Measurements from ENCODE around the gene ACSBG1. TPM values are rescaled to one million over a fixed set of nuclear protein-coding genes. Genes with fewer than 3 reads are reported as not detected.

Gene ACSBG1
- total and polyA plus RNA-seq, 5 donors = 0.35 to 1.1 (median 0.47) TPM; not detected in 1

DNA sequence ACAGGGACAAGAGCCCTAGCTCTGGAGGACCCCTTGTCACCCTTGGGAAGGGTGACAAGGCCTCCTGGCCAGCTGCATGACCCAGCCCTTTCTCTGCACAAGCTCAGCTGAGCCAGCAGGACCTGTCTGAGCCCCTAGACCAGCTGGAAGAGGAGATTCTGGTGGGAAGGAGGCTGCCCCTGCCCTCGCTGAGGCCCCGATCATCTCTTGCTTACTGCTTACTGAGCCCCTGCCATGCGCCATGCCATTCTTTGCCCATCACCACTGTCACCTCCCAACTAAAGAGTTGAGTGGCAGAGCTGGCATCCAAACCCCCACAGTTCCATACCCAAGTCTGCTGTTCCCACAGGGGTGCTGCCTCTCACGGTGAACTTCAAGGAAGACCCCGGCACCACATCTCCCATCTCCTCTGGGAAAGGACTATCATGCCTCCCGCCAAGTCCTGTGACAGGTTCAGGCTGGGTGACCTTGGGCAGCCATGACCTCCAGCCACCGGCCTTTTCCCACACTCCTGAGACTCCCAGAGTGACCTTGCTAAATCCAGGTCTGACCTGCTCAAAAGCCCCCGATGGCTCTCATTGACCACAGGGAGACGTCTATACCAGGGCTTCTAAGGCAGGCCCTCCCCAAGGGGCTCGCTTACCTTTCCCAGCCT is 34.0 kb downstream of the ACSBG1 start:
- ATAC-seq (no peak), DNase-seq (no peak)
- H3K4me3 ChIP-seq (ENCODE audit: low read length) = no peak overlapping the region
- no peaks in the 10 kb centered on the region for H3K9me3 ChIP-seq (ENCODE audit: control insufficient read depth, low read length)
- H3K27ac ChIP-seq (ENCODE audit: low read length) = no peak overlapping the region
- H3K4me1 ChIP-seq (ENCODE audit: control insufficient read depth, insufficient read depth, low read length) = peaks cover 10% of the 10 kb centered on the region
- intact Hi-C loops (cut with DNase I) = no loop called here
- WGBS = 92% methylated on average over 10 of the region's 10 CpGs
- H3K27me3 ChIP-seq (ENCODE audit: control insufficient read depth, insufficient read depth) = no peaks in the 10 kb centered on the region

DNA sequence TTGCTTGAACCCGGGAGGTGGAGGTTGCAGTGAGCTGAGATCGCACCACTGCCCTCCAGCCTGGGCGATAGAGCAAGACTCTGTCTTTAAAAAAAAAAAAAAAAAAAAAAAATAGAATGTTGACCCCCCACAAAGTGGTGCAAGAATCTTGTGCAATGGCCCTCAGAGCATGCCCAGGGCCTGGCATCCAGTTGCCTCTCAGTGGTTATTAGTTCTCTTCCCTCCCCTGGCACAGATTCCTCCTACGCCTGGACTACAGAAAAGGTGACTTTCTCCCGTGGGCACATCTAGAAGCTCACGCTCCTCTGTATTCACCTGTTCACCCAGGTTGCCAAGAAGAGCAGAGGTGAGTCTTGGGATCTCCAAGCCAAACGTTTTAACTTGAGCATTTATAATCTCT is 36.7 kb downstream of the ACSBG1 start:
- ATAC-seq (no peak), DNase-seq (no peak)
- Histone ChIP-seq H3K4me3 (ENCODE audit: low read length) (no peak overlapping the region), H3K27me3 (ENCODE audit: control insufficient read depth, insufficient read depth) (no peaks in the 10 kb centered on the region), H3K27ac (ENCODE audit: low read length) (no peak overlapping the region), H3K9me3 (ENCODE audit: control insufficient read depth, low read length) (no peaks in the 10 kb centered on the region), H3K4me1 (ENCODE audit: control insufficient read depth, insufficient read depth, low read length) (no peaks in the 10 kb centered on the region)
- intact Hi-C loops (cut with DNase I) = loop anchor here in 2 of 4 donors (5.0 to 10.0 kb wide), 2 partner anchors 40 to 83 kb away; no protein-coding TSS in a partner anchor
- WGBS = 74% methylated on average over 7 of the region's 7 CpGs

DNA sequence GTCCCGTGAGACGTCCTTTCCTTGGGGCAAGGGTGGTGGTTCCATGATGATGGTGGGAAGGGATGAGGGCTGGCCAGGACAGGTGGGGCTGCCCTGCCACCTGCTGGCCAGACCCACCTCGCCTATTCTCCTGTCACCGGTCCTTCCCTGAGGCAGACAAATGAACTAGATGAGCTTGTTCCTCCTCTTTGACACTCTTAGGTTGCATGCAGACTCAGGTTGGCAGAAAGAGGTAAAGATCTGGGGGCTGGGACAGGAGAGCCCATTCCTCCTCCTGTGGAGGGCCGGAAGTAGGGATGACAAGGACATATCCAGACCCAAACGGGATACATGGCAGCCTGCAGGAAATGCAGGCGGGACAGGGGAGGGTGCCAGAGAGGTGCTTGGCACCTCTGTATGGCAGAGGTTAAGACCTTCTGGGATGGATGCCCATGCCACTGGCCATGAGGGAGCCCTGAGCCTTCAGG is 38.6 kb downstream of the ACSBG1 start:
- ATAC-seq = peak; percentile 62 to 67
- Histone ChIP-seq H3K27ac (ENCODE audit: low read length) (no peak overlapping the region), H3K9me3 (ENCODE audit: control insufficient read depth, low read length) (no peaks in the 10 kb centered on the region), H3K4me3 (ENCODE audit: low read length) (no peak overlapping the region), H3K27me3 (ENCODE audit: control insufficient read depth, insufficient read depth) (no peaks in the 10 kb centered on the region), H3K4me1 (ENCODE audit: control insufficient read depth, insufficient read depth, low read length) (no peaks in the 10 kb centered on the region)
- intact Hi-C loops (cut with DNase I) = loop anchor here in 2 of 4 donors (5.0 to 10.0 kb wide), 2 partner anchors 42 to 81 kb away; no protein-coding TSS in a partner anchor
- DNase-seq = no peak
- WGBS = 26% methylated on average over 7 of the region's 7 CpGs

DNA sequence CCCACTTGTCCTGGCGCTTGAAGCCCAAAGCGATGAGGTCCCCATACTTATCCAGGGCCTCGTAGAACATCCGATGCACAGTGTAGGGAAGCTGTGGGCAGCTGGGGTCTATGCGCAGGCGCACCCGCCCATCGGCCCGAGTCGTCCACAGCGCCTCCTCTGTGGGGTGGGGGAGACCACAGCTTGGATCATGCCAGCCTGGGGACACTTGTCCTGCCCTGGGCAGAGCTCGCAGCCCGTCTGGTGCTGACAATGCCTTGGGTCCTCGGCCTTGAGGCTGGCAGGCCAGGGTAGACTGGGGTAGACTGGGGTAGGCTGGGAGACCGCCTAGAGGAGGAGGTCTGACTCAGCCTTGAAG is 39.8 kb downstream of the ACSBG1 start:
- no peak for DNase-seq
- Histone ChIP-seq H3K27ac (ENCODE audit: low read length) (no peak overlapping the region), H3K9me3 (ENCODE audit: control insufficient read depth, low read length) (no peaks in the 10 kb centered on the region)

DNA sequence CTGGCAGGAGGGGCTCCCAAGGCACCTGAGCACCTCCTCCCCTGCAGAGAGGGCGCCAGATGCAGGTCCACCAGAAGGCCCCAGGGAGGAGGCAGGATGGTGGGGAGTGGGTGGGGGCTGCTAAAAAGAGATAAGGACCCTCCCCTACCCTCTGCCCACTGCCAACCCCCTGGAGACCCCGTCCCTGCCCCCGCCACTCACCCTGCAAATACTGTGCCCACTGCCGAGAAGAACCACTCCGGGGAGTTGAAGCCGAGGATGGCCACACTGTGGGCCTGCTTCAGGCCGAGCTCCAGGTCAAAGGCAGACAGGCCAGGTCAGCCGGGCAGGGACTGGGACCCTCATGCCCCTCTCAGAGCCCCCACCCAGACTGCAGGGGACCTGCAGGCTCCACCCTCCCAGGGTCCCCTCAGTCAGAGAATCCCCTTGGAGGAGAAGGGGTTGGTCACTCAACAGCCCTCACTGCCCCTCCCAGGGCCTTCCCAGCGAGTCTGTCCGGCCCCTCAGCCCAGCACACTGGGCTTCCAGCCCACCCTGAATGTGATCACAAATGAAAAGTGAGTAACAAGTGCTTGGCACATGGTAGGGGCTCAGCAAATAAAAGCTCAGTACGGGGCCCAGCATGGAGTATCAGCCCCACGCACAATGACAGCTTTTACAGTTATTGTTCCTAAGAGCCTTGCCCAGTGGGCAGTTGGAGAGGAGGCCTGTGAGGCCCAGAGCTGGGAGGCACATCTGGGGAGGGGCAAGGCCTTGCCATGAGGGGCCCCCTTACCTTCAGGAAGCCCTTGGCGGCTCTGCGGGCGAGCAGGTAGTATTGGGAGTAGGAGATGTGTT is 40.4 kb downstream of the ACSBG1 start:
- DNase-seq (no peak), ATAC-seq (peak; percentile 12 to 22)
- Histone ChIP-seq H3K4me3 (ENCODE audit: low read length) (no peak overlapping the region), H3K27ac (ENCODE audit: low read length) (no peak overlapping the region), H3K9me3 (ENCODE audit: control insufficient read depth, low read length) (no peaks in the 10 kb centered on the region), H3K27me3 (ENCODE audit: control insufficient read depth, insufficient read depth) (no peaks in the 10 kb centered on the region), H3K4me1 (ENCODE audit: control insufficient read depth, insufficient read depth, low read length) (no peaks in the 10 kb centered on the region)
- intact Hi-C loops (cut with DNase I) = loop anchor here (1.0 to 10.0 kb wide), 3 partner anchors 79 to 82 kb away; no protein-coding TSS in a partner anchor
- 84% methylated on average over 15 of the region's 15 CpGs for WGBS

More for the DNA sequence above, 39.8 kb downstream of the ACSBG1 start:
- H3K4me3 ChIP-seq (ENCODE audit: low read length) = no peak overlapping the region
- peak; percentile 34 to 47 for ATAC-seq
- H3K4me1 ChIP-seq (ENCODE audit: control insufficient read depth, insufficient read depth, low read length) = no peaks in the 10 kb centered on the region
- 91% methylated on average over 15 of the region's 15 CpGs for WGBS
- no peaks in the 10 kb centered on the region for H3K27me3 ChIP-seq (ENCODE audit: control insufficient read depth, insufficient read depth)
- intact Hi-C loops (cut with DNase I) = loop anchor here in 3 of 4 donors (5.0 to 10.0 kb wide), 2 partner anchors 80 to 82 kb away; no protein-coding TSS in a partner anchor

DNA sequence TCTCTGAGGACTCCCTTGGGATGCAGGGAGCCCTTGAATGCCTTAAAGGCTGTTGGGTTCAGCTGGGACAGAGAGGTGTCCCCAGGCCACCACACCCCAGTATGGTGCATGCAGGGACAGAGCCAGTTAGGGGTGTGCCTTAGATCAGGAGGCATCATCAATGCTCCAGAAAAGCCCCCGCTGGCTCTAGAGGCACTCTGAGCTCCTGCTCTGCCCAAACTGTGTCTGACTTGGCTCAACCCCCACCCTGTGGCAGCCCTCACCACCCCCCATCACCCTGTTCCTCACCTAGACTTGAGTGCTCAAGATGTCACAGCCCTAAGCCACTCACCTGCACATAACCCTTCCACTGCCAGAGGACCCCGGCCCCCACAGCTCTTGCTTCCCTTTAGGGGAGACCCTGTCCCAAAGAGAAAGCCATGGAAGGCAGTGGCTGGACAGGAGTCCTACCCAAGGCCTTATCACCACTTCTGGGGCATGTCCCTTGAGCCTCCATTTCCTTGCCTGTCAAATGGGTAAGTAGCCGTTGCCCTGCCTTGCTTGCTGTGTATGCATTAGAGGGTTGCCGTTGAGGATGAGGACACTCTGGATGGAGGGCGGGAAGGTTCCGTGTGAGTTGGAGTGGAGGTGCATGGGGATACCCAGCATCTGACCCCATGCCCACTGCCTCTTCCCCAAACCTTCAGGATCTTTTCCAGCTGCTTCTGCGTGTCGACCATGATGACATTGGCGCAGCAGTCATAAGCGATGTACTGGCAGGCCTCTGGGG is 41.4 kb downstream of the ACSBG1 start:
- H3K4me3 ChIP-seq (ENCODE audit: low read length) = no peak overlapping the region
- 94% methylated on average over 10 of the region's 10 CpGs for WGBS

DNA sequence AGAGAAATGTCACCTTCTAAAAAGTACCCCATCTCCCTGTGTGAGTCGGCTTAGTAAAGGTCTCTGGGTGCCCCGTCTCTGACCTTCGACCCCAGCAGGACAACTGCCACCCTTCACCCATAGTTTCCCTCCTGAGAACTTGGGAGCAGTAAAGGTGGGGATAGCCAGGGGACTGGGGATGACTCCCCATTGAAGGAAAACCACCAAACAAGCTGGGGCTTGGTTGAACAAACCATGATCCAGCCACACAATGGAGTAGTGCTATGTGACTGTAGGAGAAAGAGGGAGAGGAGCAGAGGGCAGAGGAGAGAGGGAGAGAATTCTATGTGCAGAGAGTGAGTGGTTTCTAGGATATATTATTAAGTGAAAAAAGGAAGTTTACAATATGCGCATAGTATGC is 51.5 kb downstream of the ACSBG1 start:
- H3K27me3 ChIP-seq (ENCODE audit: control insufficient read depth, insufficient read depth) = no peaks in the 10 kb centered on the region
- no peak for ATAC-seq
- H3K4me3 ChIP-seq (ENCODE audit: low read length) = no peak overlapping the region
- intact Hi-C loops (cut with DNase I) = loop anchor here in 2 of 4 donors (5.0 kb wide), 1 partner anchor 54 kb away; no protein-coding TSS in a partner anchor
- 90% methylated on average over 4 of the region's 4 CpGs for WGBS
- DNase-seq = no peak
- no peak overlapping the region for H3K27ac ChIP-seq (ENCODE audit: low read length)
- H3K4me1 ChIP-seq (ENCODE audit: control insufficient read depth, insufficient read depth, low read length) = no peaks in the 10 kb centered on the region
- H3K9me3 ChIP-seq (ENCODE audit: control insufficient read depth, low read length) = no peaks in the 10 kb centered on the region

More for the DNA sequence above, 41.4 kb downstream of the ACSBG1 start:
- Histone ChIP-seq H3K27me3 (ENCODE audit: control insufficient read depth, insufficient read depth) (no peaks in the 10 kb centered on the region), H3K27ac (ENCODE audit: low read length) (no peak overlapping the region), H3K9me3 (ENCODE audit: control insufficient read depth, low read length) (no peaks in the 10 kb centered on the region), H3K4me1 (ENCODE audit: control insufficient read depth, insufficient read depth, low read length) (no peaks in the 10 kb centered on the region)
- peak in 1 of 2 donors; percentile 27 for ATAC-seq
- no peak for DNase-seq
- intact Hi-C loops (cut with DNase I) = loop anchor here (1.0 to 10.0 kb wide), 3 partner anchors 78 to 81 kb away; no protein-coding TSS in a partner anchor

DNA sequence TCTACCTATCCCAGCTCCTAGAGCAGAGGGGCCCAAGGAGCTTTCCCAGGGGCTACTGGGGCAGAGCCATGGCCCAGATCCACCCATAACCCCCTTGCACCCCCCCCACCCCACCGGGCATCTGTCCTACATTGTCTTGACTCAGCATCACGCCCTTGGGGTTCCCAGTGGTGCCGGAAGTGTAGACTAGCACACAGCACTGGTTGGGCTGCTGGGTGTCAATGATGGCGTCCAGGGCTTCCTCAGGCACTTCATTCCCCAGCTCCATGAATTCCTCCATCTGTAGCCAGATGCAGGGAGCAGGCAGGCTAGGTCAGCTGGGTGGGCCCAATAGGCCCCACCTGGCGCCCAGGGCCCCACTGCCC is 52.0 kb downstream of the ACSBG1 start:
- 76% methylated on average over 5 of the region's 5 CpGs for whole genome bisulfite sequencing
- no peak for ATAC-seq
- no peak for DNase-seq
- no peaks in the 10 kb centered on the region for H3K9me3 ChIP-seq (ENCODE audit: control insufficient read depth, low read length)
- intact Hi-C loops (cut with DNase I) = loop anchor here in 2 of 4 donors (5.0 kb wide), 1 partner anchor 55 kb away; no protein-coding TSS in a partner anchor
- no peak overlapping the region for H3K4me3 ChIP-seq (ENCODE audit: low read length)
- no peak overlapping the region for H3K27ac ChIP-seq (ENCODE audit: low read length)
- H3K4me1 ChIP-seq (ENCODE audit: control insufficient read depth, insufficient read depth, low read length) = no peaks in the 10 kb centered on the region
- no peaks in the 10 kb centered on the region for H3K27me3 ChIP-seq (ENCODE audit: control insufficient read depth, insufficient read depth)

DNA sequence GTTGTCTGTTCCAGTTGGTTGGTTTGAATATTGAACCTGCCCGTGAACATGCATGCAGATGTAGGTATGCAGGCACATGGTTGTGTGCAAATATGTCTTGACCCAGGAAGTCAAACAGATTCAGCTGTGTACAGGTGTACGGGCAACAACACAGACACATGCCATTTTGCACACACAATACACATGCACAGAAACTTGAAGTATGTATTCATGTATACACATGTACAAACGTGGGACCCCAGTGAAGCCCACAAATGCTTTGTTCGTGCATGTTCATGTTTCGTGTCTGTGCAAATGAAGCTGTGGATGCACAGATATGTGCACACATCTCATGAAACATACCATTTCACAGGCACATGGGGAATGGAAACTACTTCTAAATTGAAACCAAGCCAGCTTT is 54.5 kb downstream of the ACSBG1 start:
- intact Hi-C loops (cut with DNase I) = loop anchor here in 3 of 4 donors (5.0 to 10.0 kb wide), 2 partner anchors 57 to 65 kb away; no protein-coding TSS in a partner anchor
- no peaks in the 10 kb centered on the region for H3K9me3 ChIP-seq (ENCODE audit: control insufficient read depth, low read length)
- ATAC-seq (no peak), DNase-seq (no peak)
- no peaks in the 10 kb centered on the region for H3K27me3 ChIP-seq (ENCODE audit: control insufficient read depth, insufficient read depth)
- no peak overlapping the region for H3K4me3 ChIP-seq (ENCODE audit: low read length)
- no peak overlapping the region for H3K27ac ChIP-seq (ENCODE audit: low read length)
- WGBS = 88% methylated on average over 5 of the region's 5 CpGs
- no peaks in the 10 kb centered on the region for H3K4me1 ChIP-seq (ENCODE audit: control insufficient read depth, insufficient read depth, low read length)

DNA sequence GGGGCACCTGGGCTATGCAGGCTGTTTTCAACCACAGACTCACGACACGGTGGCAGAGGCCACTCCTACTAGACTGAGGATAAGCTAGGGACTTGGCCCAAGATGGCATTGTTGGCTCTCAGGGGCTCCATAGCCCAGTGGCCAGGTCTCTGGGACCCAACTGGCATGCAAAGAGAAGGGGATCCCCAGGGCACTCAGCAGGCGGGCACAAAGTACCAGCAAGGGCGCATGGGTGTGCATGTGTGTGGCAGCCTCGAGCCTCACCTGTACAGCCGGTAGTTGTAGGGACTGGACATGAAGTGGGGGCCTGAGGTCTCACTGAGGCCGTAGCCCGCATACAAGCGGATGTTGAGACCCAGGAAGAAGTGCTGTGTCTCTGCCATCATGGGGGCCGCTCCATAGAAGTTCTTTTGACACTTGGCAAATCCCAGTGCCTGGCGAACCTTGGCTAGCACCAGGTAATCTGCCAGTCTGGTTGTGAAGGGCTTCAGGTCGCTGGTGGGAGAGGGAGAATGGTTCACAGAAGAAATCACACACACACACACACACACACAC is 55.0 kb downstream of the ACSBG1 start:
- intact Hi-C loops (cut with DNase I) = loop anchor here in 1 of 4 donors (10.0 kb wide), 1 partner anchor 65 kb away; no protein-coding TSS in a partner anchor
- no peak for DNase-seq
- WGBS = 85% methylated on average over 12 of the region's 12 CpGs

More for the DNA sequence above, 55.0 kb downstream of the ACSBG1 start:
- Histone ChIP-seq H3K27ac (ENCODE audit: low read length) (no peak overlapping the region), H3K4me3 (ENCODE audit: low read length) (no peak overlapping the region), H3K9me3 (ENCODE audit: control insufficient read depth, low read length) (no peaks in the 10 kb centered on the region), H3K27me3 (ENCODE audit: control insufficient read depth, insufficient read depth) (no peaks in the 10 kb centered on the region), H3K4me1 (ENCODE audit: control insufficient read depth, insufficient read depth, low read length) (no peaks in the 10 kb centered on the region)
- no peak for ATAC-seq

Measured in right cardiac atrium (tissue), 5 donors.